GM20000 (cell line): ENCODE data around the gene CKAP4.

Source experiments
- DNase-seq: peaks from one replicate; pipeline ENCODE4 v3.0.0; 2012; ENCODE audit warnings: low spot score
- CTCF ChIP-seq: IDR thresholded peaks from 2 replicates; pipeline ENCODE4 v1.5.1; 2012; ENCODE audit warnings: mild to moderate bottlenecking, control low read depth; ENCODE audit errors: extremely low read depth, missing control alignments

Gene CKAP4

GRCh38 chr12:106193394-106194215 lies 54.2 kb downstream of the CKAP4 start:
- TF ChIP-seq CTCF = no peak
- DNase-seq = no peak

GRCh38 chr12:106192659-106193393 lies 55.0 kb downstream of the CKAP4 start:
- no peak for TF ChIP-seq CTCF
- no peak for DNase-seq

- no peak for DNase-seq
- no peak for TF ChIP-seq CTCF
Observed at GRCh38 chr12:106190581-106190980, 57.2 kb downstream of the CKAP4 start.

GRCh38 chr12:106189341-106189740 lies 58.5 kb downstream of the CKAP4 start:
- DNase-seq = no peak
- no peak for TF ChIP-seq CTCF

GRCh38 chr12:106188256-106188655 lies 59.6 kb downstream of the CKAP4 start:
- TF ChIP-seq CTCF = no peak
- DNase-seq = no peak
